Activated CD8-positive, alpha-beta memory T cell treated with anti-CD3 and anti-CD28 coated beads, Interleukin-2, amount 10 ng/mL, durations not matched to agents 7 days and 5 days (primary cell): ENCODE data around the gene ARMC9. TPM values are rescaled to one million over a fixed set of nuclear protein-coding genes. Genes with fewer than 3 reads are reported as not detected.

Source experiments
- ATAC-seq: fragments of 150-1000 bp; cut with Tn5 transposase; one replicate; pipeline ENCODE4 v1.10.0; 2021; ENCODE audit warnings: moderate library complexity
- CTCF ChIA-PET: fragments of 350-600 bp; sonication (Branson Sonifier 250); formaldehyde crosslinking; loops from one replicate; lab custom pipeline; 2021; ENCODE audit warnings: antibody characterized with exemption; lab: Charles Lee
- DNase-seq: peaks from one replicate; pipeline ENCODE4 v3.0.0-alpha.2; 2020
- H3K27ac Mint-ChIP-seq: one replicate; pipeline ENCODE4 v1.8.0; 2021; ENCODE audit warnings: mild to moderate bottlenecking, mixed read lengths
- H3K27me3 Mint-ChIP-seq: one replicate; pipeline ENCODE4 v1.8.0; 2021; ENCODE audit warnings: mixed read lengths
- H3K36me3 Mint-ChIP-seq: one replicate; pipeline ENCODE4 v1.8.0; 2021; ENCODE audit warnings: mild to moderate bottlenecking, mixed read lengths
- H3K4me1 Mint-ChIP-seq: one replicate; pipeline ENCODE4 v1.8.0; 2021; ENCODE audit warnings: mixed read lengths
- H3K4me3 Mint-ChIP-seq: one replicate; pipeline ENCODE4 v1.8.0; 2021; ENCODE audit warnings: mild to moderate bottlenecking, moderate library complexity, mixed read lengths
- H3K9me3 Mint-ChIP-seq: one replicate; pipeline ENCODE4 v1.8.0; 2022; ENCODE audit warnings: low read depth, mixed read lengths
- total RNA-seq, 2 experiments: library from RNA; stranded (reverse); gene quantifications; one replicate each; pipeline ENCODE4 v1.2.3, GENCODE V29; 2021

Gene ARMC9
- total RNA-seq, 2 experiments from 2014 or later: 0.88 to 3.2 TPM

DNA sequence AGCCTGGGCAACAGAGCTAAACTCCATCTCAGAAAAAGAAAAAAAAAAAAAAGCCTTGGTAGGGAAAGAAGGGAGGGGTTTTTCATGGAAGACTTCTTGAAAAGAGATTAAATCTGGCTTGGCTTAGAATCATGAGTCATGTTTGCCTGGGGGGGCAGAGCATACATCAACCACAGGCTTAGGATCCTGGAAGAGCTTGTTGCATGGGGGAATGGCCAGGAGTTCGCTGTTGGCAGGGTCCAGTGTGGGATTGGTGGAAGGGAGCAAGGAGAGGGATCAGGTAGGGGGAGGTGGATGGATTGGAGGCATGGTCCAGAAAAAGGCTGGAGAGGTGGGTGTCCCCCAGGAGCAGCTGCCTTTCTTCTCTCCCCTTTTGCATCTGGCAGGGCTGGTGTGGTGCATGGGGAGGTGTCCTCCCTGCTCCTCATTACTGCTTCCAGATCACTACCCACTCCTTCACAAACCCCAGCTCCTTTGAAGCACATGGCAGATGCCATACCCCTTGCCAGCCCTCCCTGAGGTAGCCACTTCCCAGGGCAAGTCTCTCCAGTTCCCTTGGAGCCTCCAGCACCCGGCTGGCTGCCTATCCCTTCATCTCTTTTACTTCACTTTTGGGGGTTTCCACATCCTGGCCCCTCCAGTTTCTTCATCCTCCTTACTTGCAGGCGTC lies 2.5 kb downstream of the ARMC9 start:
- Mint-ChIP-seq H3K27ac (no peak overlapping the region), H3K27me3 (peaks cover 23% of the 10 kb centered on the region), H3K36me3 (no peaks in the 10 kb centered on the region), H3K9me3 (no peaks in the 10 kb centered on the region), H3K4me3 (no peak overlapping the region), H3K4me1 (peaks cover 19% of the 10 kb centered on the region)
- CTCF ChIA-PET: interaction anchor here (0.7 to 2.0 kb wide), 3 partner anchors 97 to 263 kb away, joined by 3 to 5 read pairs (median 4); partner anchors contain the start of gene NCL
- ATAC-seq (no peak), DNase-seq (no peak)

DNA sequence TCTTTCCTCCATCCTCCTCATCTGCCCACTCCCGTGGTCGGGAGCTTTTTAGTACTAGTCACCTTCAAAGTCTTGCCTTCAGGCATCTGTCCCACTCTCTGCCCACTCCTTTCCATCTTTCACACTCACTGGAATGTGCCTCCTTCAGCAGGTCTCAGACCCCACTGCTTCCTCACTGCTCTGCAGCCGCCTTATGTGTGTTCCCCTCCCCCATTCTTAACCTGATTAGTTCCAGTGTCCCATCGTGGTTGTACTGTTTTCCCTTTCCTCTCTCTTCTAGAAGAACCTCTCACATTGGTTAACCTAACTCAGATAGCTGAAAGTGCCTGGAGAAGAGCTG lies 3.0 kb downstream of the ARMC9 start:
- H3K27ac Mint-ChIP-seq: no peak overlapping the region
- H3K36me3 Mint-ChIP-seq: no peaks in the 10 kb centered on the region
- H3K27me3 Mint-ChIP-seq: peaks cover 19% of the 10 kb centered on the region
- no peaks in the 10 kb centered on the region for H3K9me3 Mint-ChIP-seq
- DNase-seq: no peak
- peaks cover 19% of the 10 kb centered on the region for H3K4me1 Mint-ChIP-seq
- ATAC-seq: no peak
- CTCF ChIA-PET: interaction anchor here (1.4 to 2.0 kb wide), 2 partner anchors 97 to 263 kb away, joined by 4 to 5 read pairs; partner anchors contain the start of gene NCL
- H3K4me3 Mint-ChIP-seq: no peak overlapping the region

DNA sequence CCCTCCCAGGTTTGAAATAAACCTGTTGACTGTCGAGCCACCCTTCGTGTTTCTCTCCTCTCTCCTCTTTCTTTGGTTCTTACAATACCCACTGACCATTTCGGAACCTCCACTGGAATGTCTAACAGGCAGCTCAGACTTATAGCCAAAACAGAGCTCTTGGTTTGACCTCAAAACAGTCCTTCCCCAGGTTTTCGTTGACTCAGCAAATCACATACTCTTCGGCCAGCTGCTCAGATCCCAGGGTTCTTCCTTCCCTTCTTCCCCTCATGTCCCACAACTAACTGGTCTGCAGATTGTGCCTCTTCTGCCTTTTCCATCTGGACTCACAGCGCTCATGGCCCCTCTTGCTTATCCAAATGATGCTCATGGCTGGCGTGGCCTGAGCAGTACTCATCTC lies 4.7 kb downstream of the ARMC9 start:
- H3K4me1 Mint-ChIP-seq: peaks cover 13% of the 10 kb centered on the region
- no peaks in the 10 kb centered on the region for H3K9me3 Mint-ChIP-seq
- CTCF ChIA-PET: interaction anchor here (1.0 kb wide), 1 partner anchor 24 kb away, joined by 3 read pairs; no protein-coding TSS in a partner anchor
- H3K27ac Mint-ChIP-seq: no peak overlapping the region
- H3K27me3 Mint-ChIP-seq: peaks cover 14% of the 10 kb centered on the region
- ATAC-seq: no peak
- no peak overlapping the region for H3K4me3 Mint-ChIP-seq
- no peak for DNase-seq
- H3K36me3 Mint-ChIP-seq: no peaks in the 10 kb centered on the region

DNA sequence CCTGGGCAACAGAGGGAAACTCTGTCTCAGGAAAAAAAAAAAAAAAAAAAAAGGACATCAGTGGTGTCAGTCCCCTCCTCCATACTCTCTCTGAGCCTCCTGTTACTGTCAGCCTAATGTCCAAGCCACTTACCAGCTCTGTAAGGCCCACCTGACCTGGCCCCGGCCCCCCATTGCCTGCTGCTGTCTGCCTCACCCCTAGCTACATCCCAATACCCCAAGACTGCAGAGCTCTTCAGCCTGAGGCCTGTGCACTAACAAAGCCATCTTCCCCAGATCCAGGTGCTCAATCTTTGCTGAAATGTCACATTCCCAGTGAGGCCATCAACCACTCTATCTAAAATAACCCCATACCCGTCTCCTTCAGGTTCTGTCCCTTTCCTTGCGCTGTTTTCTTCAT lies 5.7 kb downstream of the ARMC9 start:
- Mint-ChIP-seq H3K4me3 (no peak overlapping the region), H3K9me3 (no peaks in the 10 kb centered on the region), H3K27me3 (peaks cover 14% of the 10 kb centered on the region), H3K27ac (no peak overlapping the region), H3K36me3 (no peaks in the 10 kb centered on the region), H3K4me1 (peaks cover 6% of the 10 kb centered on the region)
- no peak for DNase-seq
- ATAC-seq: no peak
- CTCF ChIA-PET: no interaction called here

DNA sequence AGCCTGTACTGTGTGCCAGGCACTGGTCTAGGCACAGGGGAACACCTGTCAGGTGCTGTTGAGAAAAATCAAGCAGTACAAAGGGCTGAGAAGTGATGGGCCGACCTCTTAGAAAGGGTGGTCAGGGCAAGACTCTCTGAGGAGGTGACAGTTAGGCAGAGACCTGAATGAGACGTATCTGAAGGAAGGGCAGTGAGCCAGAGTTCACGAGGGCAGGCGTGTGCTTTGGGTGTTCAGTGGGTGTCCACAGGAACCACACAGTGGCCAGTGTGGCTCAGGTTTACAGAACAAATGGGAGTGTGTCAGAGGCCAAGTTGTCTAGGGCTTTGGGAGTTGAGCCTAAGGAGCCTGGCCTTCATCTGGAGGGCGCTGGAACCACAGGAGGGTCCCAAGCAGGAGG lies 6.2 kb downstream of the ARMC9 start:
- Mint-ChIP-seq H3K4me3 (no peak overlapping the region), H3K27me3 (peaks cover 14% of the 10 kb centered on the region), H3K27ac (no peak overlapping the region), H3K9me3 (no peaks in the 10 kb centered on the region), H3K4me1 (peaks cover 4% of the 10 kb centered on the region), H3K36me3 (no peaks in the 10 kb centered on the region)
- ATAC-seq (no peak), DNase-seq (no peak)
- CTCF ChIA-PET: no interaction called here

DNA sequence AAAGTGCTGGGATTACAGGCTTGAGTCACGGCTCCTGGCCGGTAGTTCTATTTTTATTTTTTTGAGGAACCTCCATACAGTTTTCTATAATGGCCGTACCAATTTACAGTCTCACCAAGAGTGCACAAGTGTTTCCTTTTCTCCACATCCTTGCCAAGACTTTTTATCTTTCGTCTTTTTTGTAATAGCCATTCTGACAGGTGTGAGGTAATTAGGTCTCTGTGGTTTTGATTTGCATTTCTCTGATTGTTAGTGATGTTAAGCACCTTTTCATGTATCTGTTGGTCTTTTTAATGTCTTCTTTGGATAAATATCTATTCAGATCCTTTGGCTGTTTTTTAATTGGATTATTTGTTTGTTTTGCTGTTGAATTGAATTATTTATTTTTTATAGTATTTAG lies 9.3 kb downstream of the ARMC9 start:
- Mint-ChIP-seq H3K4me3 (no peak overlapping the region), H3K36me3 (no peaks in the 10 kb centered on the region), H3K4me1 (peaks cover 4% of the 10 kb centered on the region), H3K27ac (no peak overlapping the region), H3K27me3 (no peaks in the 10 kb centered on the region), H3K9me3 (no peaks in the 10 kb centered on the region)
- CTCF ChIA-PET: no interaction called here
- DNase-seq (no peak), ATAC-seq (no peak)

DNA sequence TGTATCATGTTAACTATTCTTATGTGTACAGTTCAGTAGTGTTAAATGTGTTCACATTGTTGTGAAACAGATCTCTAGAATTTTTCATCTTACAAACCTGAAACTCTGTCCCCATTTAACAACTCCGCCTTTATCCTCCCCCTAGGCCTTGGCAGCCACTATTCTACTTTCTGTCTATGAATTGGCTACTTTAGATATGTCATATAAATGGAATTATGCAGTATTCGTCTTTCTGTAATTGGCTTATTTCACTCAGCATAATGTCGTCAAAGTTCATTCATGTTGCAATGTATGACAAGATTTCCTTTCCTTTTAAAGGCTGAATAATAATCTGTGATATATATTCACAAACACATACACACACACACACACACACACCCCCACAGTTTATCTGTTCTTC lies 12.4 kb downstream of the ARMC9 start:
- DNase-seq (no peak), ATAC-seq (no peak)
- Mint-ChIP-seq H3K36me3 (no peaks in the 10 kb centered on the region), H3K9me3 (no peaks in the 10 kb centered on the region), H3K4me1 (no peaks in the 10 kb centered on the region), H3K27ac (no peak overlapping the region), H3K4me3 (no peak overlapping the region), H3K27me3 (no peaks in the 10 kb centered on the region)
- CTCF ChIA-PET: no interaction called here

DNA sequence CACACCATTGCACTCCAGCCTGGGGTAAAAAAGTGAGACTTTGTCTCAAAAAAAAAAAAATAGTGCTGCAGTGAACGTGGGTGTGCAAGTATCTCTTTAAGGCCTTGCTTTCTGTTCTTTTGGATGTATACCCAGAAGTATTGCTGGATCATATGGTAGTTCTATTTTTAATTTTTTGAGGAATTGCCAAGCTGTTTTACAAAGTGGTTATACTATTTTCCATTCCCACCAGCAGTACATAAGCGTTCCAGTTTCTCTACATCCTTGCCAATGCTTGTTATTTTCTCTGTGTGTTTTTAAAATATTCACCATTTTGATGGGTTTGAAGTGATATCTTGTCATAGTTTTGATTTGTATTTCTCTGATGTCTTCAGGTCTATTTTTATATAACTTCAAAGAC lies 13.1 kb downstream of the ARMC9 start:
- H3K36me3 Mint-ChIP-seq: no peaks in the 10 kb centered on the region
- no peaks in the 10 kb centered on the region for H3K27me3 Mint-ChIP-seq
- DNase-seq (no peak), ATAC-seq (no peak)
- H3K27ac Mint-ChIP-seq: no peak overlapping the region
- CTCF ChIA-PET: no interaction called here
- no peaks in the 10 kb centered on the region for H3K9me3 Mint-ChIP-seq
- no peaks in the 10 kb centered on the region for H3K4me1 Mint-ChIP-seq
- H3K4me3 Mint-ChIP-seq: no peak overlapping the region

DNA sequence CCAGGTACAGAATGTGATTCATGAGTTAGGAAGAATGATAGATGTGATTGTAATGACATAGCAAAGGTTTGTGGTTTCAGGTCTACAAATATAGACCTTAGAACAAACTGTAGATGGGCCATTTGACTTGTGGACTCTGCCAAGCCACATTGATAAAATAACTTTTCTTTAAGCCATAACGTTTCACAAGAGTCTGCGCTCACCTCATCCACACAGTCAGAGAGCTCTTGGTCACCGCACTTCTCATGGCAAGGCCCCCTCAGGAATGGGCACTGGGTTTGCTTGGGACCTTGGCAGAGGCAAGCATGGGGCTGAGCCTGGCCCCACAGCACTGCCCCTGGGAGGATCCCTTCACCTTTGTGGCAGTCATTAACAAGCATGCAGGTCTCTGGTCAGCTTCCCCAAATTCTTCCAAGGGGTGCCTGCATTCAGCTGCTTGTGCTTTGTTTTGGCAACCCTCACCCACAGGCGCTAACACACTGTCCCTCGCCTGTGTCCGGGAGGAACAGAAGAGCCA lies 14.0 kb downstream of the ARMC9 start:
- DNase-seq (no peak), ATAC-seq (no peak)
- Mint-ChIP-seq H3K4me1 (no peaks in the 10 kb centered on the region), H3K27me3 (no peaks in the 10 kb centered on the region), H3K9me3 (no peaks in the 10 kb centered on the region), H3K27ac (no peak overlapping the region), H3K4me3 (no peak overlapping the region), H3K36me3 (no peaks in the 10 kb centered on the region)
- CTCF ChIA-PET: interaction anchor here (1.3 kb wide), 1 partner anchor 14 kb away, joined by 4 read pairs; the partner anchor contains the start of gene ARMC9

DNA sequence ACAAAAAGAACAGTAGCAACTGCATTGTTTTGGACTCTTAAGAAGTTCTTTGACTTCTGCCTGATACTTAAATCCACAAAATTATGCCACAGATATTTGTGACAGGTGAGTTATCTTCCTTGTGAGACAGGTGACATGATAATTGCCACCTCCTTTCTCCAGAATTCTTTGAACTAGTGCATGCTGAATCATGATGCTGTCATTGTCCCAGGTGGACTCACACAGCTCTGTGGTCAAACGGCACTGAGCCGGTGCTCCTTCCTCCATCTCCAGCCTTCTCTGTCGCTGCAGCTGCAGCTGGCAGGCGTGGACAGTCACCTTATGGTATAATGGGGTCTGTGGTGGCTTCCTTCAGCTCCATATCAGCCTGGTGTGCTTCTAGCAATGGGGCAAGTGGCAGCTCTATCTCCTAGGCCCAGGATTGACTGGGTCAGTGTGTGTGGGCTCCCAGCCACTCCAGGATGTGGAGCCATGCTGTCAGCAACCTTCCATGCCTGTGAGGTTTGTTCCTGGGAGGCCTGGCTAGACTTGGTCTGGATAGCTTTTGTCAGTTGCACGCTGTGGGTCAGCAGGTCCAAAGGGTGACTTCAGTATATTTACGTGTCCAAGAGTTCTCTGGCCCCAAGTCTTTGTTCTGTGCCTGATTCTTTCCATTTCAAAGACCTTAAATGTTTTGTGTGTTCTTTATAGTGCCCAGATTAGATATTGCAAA lies 15.7 kb downstream of the ARMC9 start:
- Mint-ChIP-seq H3K27me3 (no peaks in the 10 kb centered on the region), H3K4me1 (no peaks in the 10 kb centered on the region), H3K9me3 (no peaks in the 10 kb centered on the region), H3K4me3 (no peak overlapping the region), H3K36me3 (no peaks in the 10 kb centered on the region), H3K27ac (no peak overlapping the region)
- CTCF ChIA-PET: interaction anchor here (1.1 to 1.3 kb wide), 2 partner anchors 14 to 16 kb away, joined by 3 to 4 read pairs; partner anchors contain the start of gene ARMC9
- DNase-seq: no peak
- ATAC-seq: no peak

DNA sequence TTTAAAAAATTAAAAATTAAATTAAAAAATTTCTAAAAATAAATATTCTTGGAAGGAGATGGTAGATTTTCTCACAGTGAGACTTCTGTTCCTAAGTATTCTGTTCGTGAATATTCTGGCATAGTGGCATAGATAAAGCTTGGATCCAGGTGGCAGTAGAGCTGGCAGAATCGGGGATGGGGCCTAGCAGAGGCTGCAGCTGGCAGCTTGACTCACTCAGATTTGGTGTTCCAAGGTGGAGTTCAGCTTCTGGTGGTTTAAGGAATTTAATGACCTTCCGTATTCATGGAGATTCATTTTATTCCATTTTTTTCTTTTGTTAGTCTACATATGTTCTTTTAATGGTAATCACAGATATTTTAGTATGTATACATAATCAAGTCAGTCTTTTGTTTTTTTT lies 19.9 kb downstream of the ARMC9 start:
- H3K4me1 Mint-ChIP-seq: no peaks in the 10 kb centered on the region
- ATAC-seq (no peak), DNase-seq (no peak)
- H3K4me3 Mint-ChIP-seq: no peak overlapping the region
- no peaks in the 10 kb centered on the region for H3K9me3 Mint-ChIP-seq
- H3K36me3 Mint-ChIP-seq: no peaks in the 10 kb centered on the region
- CTCF ChIA-PET: interaction anchor here (1.6 to 1.7 kb wide), 2 partner anchors 9 to 12 kb away, joined by 3 read pairs; no protein-coding TSS in a partner anchor
- no peaks in the 10 kb centered on the region for H3K27me3 Mint-ChIP-seq
- H3K27ac Mint-ChIP-seq: no peak overlapping the region

DNA sequence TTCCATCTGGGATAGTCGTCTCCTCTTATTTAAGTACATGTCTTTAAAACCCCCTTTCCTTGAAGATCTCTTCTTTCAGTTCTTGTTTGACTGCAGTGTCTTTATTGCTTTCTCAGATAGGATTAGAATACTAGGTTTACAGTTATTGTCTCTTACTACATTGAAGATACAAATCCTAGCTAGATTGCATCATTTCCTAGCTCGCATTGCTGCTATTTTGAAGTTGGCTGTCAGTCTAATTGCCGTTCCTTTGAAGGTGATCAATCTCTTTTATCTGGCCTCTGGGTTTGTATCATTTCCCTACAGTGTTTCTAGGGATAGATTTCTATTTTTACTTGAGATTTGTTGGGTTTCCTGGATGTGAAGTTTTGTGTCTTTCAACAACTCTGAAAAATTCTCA lies 20.9 kb downstream of the ARMC9 start:
- Mint-ChIP-seq H3K4me3 (no peak overlapping the region), H3K4me1 (no peaks in the 10 kb centered on the region), H3K9me3 (no peaks in the 10 kb centered on the region), H3K27ac (no peak overlapping the region), H3K36me3 (no peaks in the 10 kb centered on the region), H3K27me3 (no peaks in the 10 kb centered on the region)
- DNase-seq (no peak), ATAC-seq (no peak)
- CTCF ChIA-PET: interaction anchor here (0.9 to 1.6 kb wide), 3 partner anchors 8 to 232 kb away, joined by 3 to 5 read pairs (median 4); no protein-coding TSS in a partner anchor

DNA sequence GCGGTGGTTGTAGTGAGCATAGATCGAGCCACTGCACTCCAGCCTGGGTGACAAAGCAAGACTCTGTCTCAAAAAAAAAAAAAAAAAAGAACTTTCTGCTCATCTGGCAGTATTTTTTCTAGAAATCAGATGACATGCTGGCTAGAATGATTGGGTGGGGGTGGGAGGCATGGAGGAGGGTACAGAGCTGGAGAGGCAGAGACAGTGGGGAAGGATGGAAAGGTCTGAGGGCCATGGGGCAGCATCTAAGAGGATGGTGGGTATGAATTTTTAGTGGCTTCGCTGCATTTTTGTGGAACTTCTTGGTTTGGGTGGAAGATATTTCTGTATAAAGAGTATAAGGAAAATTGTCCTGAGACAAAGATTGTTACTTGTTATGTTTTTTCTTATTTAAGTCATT lies 23.3 kb downstream of the ARMC9 start:
- CTCF ChIA-PET: interaction anchor here (0.6 kb wide), 1 partner anchor 268 kb away, joined by 4 read pairs; no protein-coding TSS in a partner anchor
- H3K27me3 Mint-ChIP-seq: no peaks in the 10 kb centered on the region
- DNase-seq: no peak
- no peak overlapping the region for H3K4me3 Mint-ChIP-seq
- no peaks in the 10 kb centered on the region for H3K4me1 Mint-ChIP-seq
- no peaks in the 10 kb centered on the region for H3K36me3 Mint-ChIP-seq
- ATAC-seq: no peak
- H3K9me3 Mint-ChIP-seq: no peaks in the 10 kb centered on the region
- no peak overlapping the region for H3K27ac Mint-ChIP-seq
